ENCODE data around the gene FAM149B1.
"Not testable (repeated sequence)": the region's sequence is repeated elsewhere in the genome, so short reads cannot be mapped to it uniquely, and the experiment has no call there.

Gene FAM149B1

DNA sequence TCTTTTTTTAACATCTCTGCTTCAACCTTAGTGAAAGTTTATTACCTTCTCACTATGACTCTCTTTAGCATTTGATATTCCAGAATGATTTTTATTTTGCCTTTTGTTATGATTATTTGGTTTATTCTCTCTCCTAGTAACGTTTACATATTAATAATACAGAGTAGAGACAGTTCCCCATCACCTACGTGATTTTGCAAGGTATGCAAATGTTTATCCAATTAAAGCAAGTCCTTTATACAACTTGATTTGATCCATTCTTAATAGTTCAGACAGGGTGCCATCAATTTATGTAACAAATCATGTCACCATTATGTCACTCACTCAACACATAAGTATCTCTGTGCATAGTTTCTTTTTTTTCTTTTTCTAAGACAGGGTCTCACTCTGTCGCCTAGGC, 26.3 kb upstream of the FAM149B1 start:
- H3K9ac ChIP-seq (ENCODE audit: low read depth, low read length, poor library complexity, severe bottlenecking): no peak overlapping the region
- no peak overlapping the region for H3K4me2 ChIP-seq (ENCODE audit: low read depth, low read length, poor library complexity, severe bottlenecking)
- no peaks in the 10 kb centered on the region for H3K4me1 ChIP-seq (ENCODE audit: insufficient read depth, low read length, poor library complexity, severe bottlenecking)
- no peaks in the 10 kb centered on the region for H3K79me2 ChIP-seq (ENCODE audit: insufficient read depth, low read length)
- TF ChIP-seq EZH2phosphoT487 (IDR thresholded peaks at IDR 0.05; ENCODE audit: borderline replicate concordance): no peak
- TF ChIP-seq, protein P1, sequence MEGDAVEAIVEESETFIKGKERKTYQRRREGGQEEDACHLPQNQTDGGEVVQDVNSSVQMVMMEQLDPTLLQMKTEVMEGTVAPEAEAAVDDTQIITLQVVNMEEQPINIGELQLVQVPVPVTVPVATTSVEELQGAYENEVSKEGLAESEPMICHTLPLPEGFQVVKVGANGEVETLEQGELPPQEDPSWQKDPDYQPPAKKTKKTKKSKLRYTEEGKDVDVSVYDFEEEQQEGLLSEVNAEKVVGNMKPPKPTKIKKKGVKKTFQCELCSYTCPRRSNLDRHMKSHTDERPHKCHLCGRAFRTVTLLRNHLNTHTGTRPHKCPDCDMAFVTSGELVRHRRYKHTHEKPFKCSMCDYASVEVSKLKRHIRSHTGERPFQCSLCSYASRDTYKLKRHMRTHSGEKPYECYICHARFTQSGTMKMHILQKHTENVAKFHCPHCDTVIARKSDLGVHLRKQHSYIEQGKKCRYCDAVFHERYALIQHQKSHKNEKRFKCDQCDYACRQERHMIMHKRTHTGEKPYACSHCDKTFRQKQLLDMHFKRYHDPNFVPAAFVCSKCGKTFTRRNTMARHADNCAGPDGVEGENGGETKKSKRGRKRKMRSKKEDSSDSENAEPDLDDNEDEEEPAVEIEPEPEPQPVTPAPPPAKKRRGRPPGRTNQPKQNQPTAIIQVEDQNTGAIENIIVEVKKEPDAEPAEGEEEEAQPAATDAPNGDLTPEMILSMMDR (conservative IDR thresholded peaks at IDR 0.05; ENCODE audit: low read length): no peak
- H4K20me1 ChIP-seq (ENCODE audit: insufficient read depth, low read length, poor library complexity, severe bottlenecking): no peaks in the 10 kb centered on the region
- no peak overlapping the region for H2AFZ ChIP-seq (ENCODE audit: low read length)
- no peak overlapping the region for H3K4me3 ChIP-seq (ENCODE audit: low read length, poor library complexity, severe bottlenecking)
- no peaks in the 10 kb centered on the region for H3K9me3 ChIP-seq (ENCODE audit: insufficient read depth, low read depth, low read length)
- H3K27me3 ChIP-seq (ENCODE audit: insufficient read depth, low read length, poor library complexity, severe bottlenecking): no peaks in the 10 kb centered on the region
- H3K9me2 ChIP-seq (replicated peaks; ENCODE audit: low read depth, low read length): no peaks in the 10 kb centered on the region
- H3K36me3 ChIP-seq (ENCODE audit: insufficient read depth, low read length): peaks cover 73% of the 10 kb centered on the region
- H3F3A ChIP-seq (ENCODE audit: low read depth): no peaks in the 10 kb centered on the region

DNA sequence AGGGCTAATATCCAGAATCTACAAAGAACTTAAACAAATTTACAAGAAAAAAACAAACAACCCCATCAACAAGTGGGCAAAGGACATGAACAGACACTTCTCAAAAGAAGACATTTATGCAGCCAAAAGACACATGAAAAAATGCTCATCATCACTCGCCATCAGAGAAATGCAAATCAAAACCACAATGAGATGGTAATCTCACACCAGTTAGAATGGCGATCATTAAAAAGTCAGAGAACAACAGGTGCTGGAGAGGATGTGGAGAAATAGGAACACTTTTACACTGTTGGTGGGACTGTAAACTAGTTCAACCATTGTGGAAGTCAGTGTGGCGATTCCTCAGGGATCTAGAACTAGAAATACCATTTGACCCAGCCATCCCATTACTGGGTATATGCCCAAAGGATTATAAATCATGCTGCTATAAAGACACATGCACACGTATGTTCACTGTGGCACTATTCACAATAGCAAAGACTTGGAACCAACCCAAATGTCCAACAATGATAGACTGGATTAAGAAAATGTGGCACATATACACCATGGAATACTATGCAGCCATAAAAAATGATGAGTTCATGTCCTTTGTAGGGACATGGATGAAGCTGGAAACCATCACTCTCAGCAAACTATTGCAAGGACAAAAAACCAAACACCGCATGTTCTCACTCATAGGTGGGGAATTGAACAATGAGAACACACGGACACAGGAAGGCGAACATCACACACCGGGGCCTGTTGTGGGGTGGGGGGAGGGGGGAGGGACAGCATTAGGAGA, 17.1 kb upstream of the FAM149B1 start:
- H4K20me1 ChIP-seq (ENCODE audit: insufficient read depth, low read length, poor library complexity, severe bottlenecking); H3F3A ChIP-seq (ENCODE audit: low read depth); H3K27me3 ChIP-seq (ENCODE audit: insufficient read depth, low read length, poor library complexity, severe bottlenecking); H2AFZ ChIP-seq (ENCODE audit: low read length); H3K4me2 ChIP-seq (ENCODE audit: low read depth, low read length, poor library complexity, severe bottlenecking); H3K9ac ChIP-seq (ENCODE audit: low read depth, low read length, poor library complexity, severe bottlenecking); H3K9me3 ChIP-seq (ENCODE audit: insufficient read depth, low read depth, low read length); H3K4me3 ChIP-seq (ENCODE audit: low read length, poor library complexity, severe bottlenecking); H3K79me2 ChIP-seq (ENCODE audit: insufficient read depth, low read length); H3K9me2 ChIP-seq (replicated peaks; ENCODE audit: low read depth, low read length); H3K4me1 ChIP-seq (ENCODE audit: insufficient read depth, low read length, poor library complexity, severe bottlenecking): not testable (repeated sequence)
- peaks cover 54% of the 10 kb centered on the region; the same call in 1 of the 2 replicates for H3K36me3 ChIP-seq (ENCODE audit: insufficient read depth, low read length)

DNA sequence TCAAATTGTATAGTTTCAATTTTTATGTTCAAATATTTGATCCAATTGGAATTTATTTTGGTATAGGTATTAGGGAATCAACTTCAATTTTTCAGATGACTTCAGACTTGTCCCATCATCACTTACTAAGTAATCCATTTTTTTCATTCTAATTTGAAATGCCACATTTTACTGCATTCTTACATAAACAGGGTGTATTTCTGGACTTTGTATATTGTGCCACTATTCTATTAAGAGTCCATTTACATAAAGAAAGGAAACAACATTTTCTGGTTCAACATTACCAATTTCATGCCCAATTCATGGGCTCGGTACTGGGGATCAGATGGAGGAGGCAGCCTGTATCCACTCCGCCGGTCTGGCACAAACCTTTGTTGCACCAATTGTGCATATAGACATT, 15.9 kb upstream of the FAM149B1 start:
- Histone ChIP-seq H3K36me3 (ENCODE audit: insufficient read depth, low read length) (peaks cover 54% of the 10 kb centered on the region; the same call in 1 of the 2 replicates), H3K4me3 (ENCODE audit: low read length, poor library complexity, severe bottlenecking) (no peak overlapping the region), H3K9ac (ENCODE audit: low read depth, low read length, poor library complexity, severe bottlenecking) (no peak overlapping the region), H3K9me3 (ENCODE audit: insufficient read depth, low read depth, low read length) (no peaks in the 10 kb centered on the region), H3K4me2 (ENCODE audit: low read depth, low read length, poor library complexity, severe bottlenecking) (no peak overlapping the region), H3K4me1 (ENCODE audit: insufficient read depth, low read length, poor library complexity, severe bottlenecking) (no peaks in the 10 kb centered on the region), H3K9me2 (replicated peaks; ENCODE audit: low read depth, low read length) (no peaks in the 10 kb centered on the region), H3K27me3 (ENCODE audit: insufficient read depth, low read length, poor library complexity, severe bottlenecking) (no peaks in the 10 kb centered on the region), H2AFZ (ENCODE audit: low read length) (no peak overlapping the region), H4K20me1 (ENCODE audit: insufficient read depth, low read length, poor library complexity, severe bottlenecking) (no peaks in the 10 kb centered on the region), H3K79me2 (ENCODE audit: insufficient read depth, low read length) (0 out of 2 replicates have a peak, but pooled peaks cover 6% of the 10 kb centered on the region), H3F3A (ENCODE audit: low read depth) (no peaks in the 10 kb centered on the region)
- TF ChIP-seq, protein P1 (conservative IDR thresholded peaks at IDR 0.05; ENCODE audit: low read length): no peak
- no peak for TF ChIP-seq EZH2phosphoT487 (IDR thresholded peaks at IDR 0.05; ENCODE audit: borderline replicate concordance)

DNA sequence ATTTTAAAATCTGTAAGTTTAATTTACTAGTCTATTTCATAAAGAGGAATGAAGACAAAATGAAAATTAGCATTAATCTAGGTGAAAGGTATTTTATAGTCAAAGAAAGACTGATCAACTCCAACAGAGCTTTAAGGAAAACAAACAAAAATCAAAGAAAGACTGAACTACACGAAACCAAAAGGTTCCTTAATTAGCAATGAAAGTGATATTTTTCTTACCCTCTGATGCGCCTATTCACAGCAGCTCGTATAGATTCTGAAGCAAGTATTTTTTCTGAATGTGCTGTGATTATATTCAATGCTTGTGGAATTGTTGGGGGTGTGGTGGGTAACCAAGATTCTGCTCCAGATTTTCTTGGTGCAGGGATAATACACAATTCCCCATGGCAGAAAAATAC, 11.9 kb upstream of the FAM149B1 start:
- no peak overlapping the region for H3K9ac ChIP-seq (ENCODE audit: low read depth, low read length, poor library complexity, severe bottlenecking)

More for the DNA sequence above, 11.9 kb upstream of the FAM149B1 start:
- no peak overlapping the region for H2AFZ ChIP-seq (ENCODE audit: low read length)
- TF ChIP-seq EZH2phosphoT487 (IDR thresholded peaks at IDR 0.05; ENCODE audit: borderline replicate concordance): no peak
- TF ChIP-seq, protein P1 (conservative IDR thresholded peaks at IDR 0.05; ENCODE audit: low read length): no peak
- H3K36me3 ChIP-seq (ENCODE audit: insufficient read depth, low read length): peaks cover 36% of the 10 kb centered on the region; the same call in 1 of the 2 replicates
- no peak overlapping the region for H3K4me2 ChIP-seq (ENCODE audit: low read depth, low read length, poor library complexity, severe bottlenecking)
- H3K4me3 ChIP-seq (ENCODE audit: low read length, poor library complexity, severe bottlenecking): no peak overlapping the region
- H3K9me3 ChIP-seq (ENCODE audit: insufficient read depth, low read depth, low read length): no peaks in the 10 kb centered on the region
- no peaks in the 10 kb centered on the region for H3K9me2 ChIP-seq (replicated peaks; ENCODE audit: low read depth, low read length)
- no peaks in the 10 kb centered on the region for H3K27me3 ChIP-seq (ENCODE audit: insufficient read depth, low read length, poor library complexity, severe bottlenecking)
- H3K79me2 ChIP-seq (ENCODE audit: insufficient read depth, low read length): peaks cover 17% of the 10 kb centered on the region
- H3F3A ChIP-seq (ENCODE audit: low read depth): no peaks in the 10 kb centered on the region
- peaks cover 13% of the 10 kb centered on the region for H4K20me1 ChIP-seq (ENCODE audit: insufficient read depth, low read length, poor library complexity, severe bottlenecking)
- H3K4me1 ChIP-seq (ENCODE audit: insufficient read depth, low read length, poor library complexity, severe bottlenecking): peaks cover 9% of the 10 kb centered on the region
